Activated naive CD4-positive, alpha-beta T cell treated with anti-CD3 and anti-CD28 coated beads, Interleukin-2, amount 50 U/mL, for 16 hours (primary cell): ENCODE measurements around the gene TSPAN1.
A peak's percentile ranks its signal among the peaks of the same experiment; 100 is the strongest.

Source experiments
- DNase-seq: peaks from one replicate; pipeline ENCODE4 v3.0.0-alpha.2; 2020

Gene TSPAN1

GRCh38 chr1:46166521-46167462 lies 8.1 kb upstream of the TSPAN1 start:
- peak; percentile 51 for DNase-seq

- DNase-seq, result no peak
These were observed 6.4 kb upstream of the TSPAN1 start for GRCh38 chr1:46168477-46168876.

GRCh38 chr1:46169811-46170454 lies 5.0 kb upstream of the TSPAN1 start:
- no peak for DNase-seq

GRCh38 chr1:46171351-46171750 lies 3.5 kb upstream of the TSPAN1 start:
- no peak for DNase-seq

- DNase-seq, result no peak
These were observed 3.0 kb upstream of the TSPAN1 start for GRCh38 chr1:46171871-46172270.

GRCh38 chr1:46172321-46172720 lies 2.6 kb upstream of the TSPAN1 start:
- no peak for DNase-seq

- DNase-seq, result no peak
These were observed 1.5 kb upstream of the TSPAN1 start for GRCh38 chr1:46173361-46173856.

- DNase-seq, result no peak
These were observed 356 bp downstream of the TSPAN1 start for GRCh38 chr1:46175243-46175642.

GRCh38 chr1:46176211-46176865 lies 1.5 kb downstream of the TSPAN1 start, which contains the start of gene P3R3URF:
TSS of gene P3R3URF (minus strand) at chr1:46176488. CDS start at chr1:46176471, 17 bp downstream.
- no peak for DNase-seq

GRCh38 chr1:46179138-46180081 lies 4.5 kb downstream of the TSPAN1 start:
- peak; percentile 59 for DNase-seq

- DNase-seq, result no peak
These were observed 5.3 kb downstream of the TSPAN1 start for GRCh38 chr1:46180082-46180616.

GRCh38 chr1:46181343-46182260 lies 6.7 kb downstream of the TSPAN1 start:
- DNase-seq, result no peak

- DNase-seq, result no peak
These were observed 8.4 kb downstream of the TSPAN1 start for GRCh38 chr1:46183079-46183847.

- DNase-seq, result no peak
These were observed 9.2 kb downstream of the TSPAN1 start for GRCh38 chr1:46183926-46184557.

- DNase-seq, result peak; percentile 80
These were observed 10.2 kb downstream of the TSPAN1 start for GRCh38 chr1:46184920-46185658.

- DNase-seq, result no peak
These were observed 11.2 kb downstream of the TSPAN1 start for GRCh38 chr1:46186076-46186475.

- no peak for DNase-seq
These were observed 12.4 kb downstream of the TSPAN1 start for GRCh38 chr1:46187106-46187869.
